Measurements from ENCODE around the gene SLF2.

GRCh38 chr10:100895346-100895745, 17.4 kb upstream of the SLF2 start:
- TF ChIP-seq CTCF (conservative IDR thresholded peaks at IDR 0.05) (no peak), EZH2 (IDR thresholded peaks at IDR 0.05; ENCODE audit: low read depth) (no peak)

Measured in PC-9 (cell line).